Prostate gland (tissue), 2 donors: Measurements from ENCODE around the gene CCDC12. TPM values are rescaled to one million over a fixed set of nuclear protein-coding genes. Genes with fewer than 3 reads are reported as not detected.

ENCODE experiments used
- DNase-seq: peaks from one replicate; pipeline ENCODE4 v3.0.0-alpha.2; 2019; ENCODE audit warnings: low spot score
- H3K27ac ChIP-seq, 2 donors: fragments of 200-600 bp; sonication (generic); 2 replicates each; pipeline ENCODE4 v1.5.1; 2017 to 2019
- H3K27me3 ChIP-seq: fragments of 200-600 bp; sonication (generic); replicated peaks from 2 replicates; pipeline ENCODE4 v1.5.1; 2019; ENCODE audit not compliant: insufficient read depth
- H3K36me3 ChIP-seq, 2 donors: fragments of 200-600 bp; sonication (generic); 1 replicate in 1 of 2; 2 replicates in 1 of 2; pipeline versions ENCODE4 v1.5.1 to v1.8.1; 2017 to 2019
- H3K4me1 ChIP-seq: fragments of 200-600 bp; sonication (generic); replicated peaks from 2 replicates; pipeline ENCODE4 v1.5.1; 2019
- H3K4me3 ChIP-seq, 2 donors: fragments of 200-600 bp; sonication (generic); 2 replicates each; pipeline ENCODE4 v1.5.1; 2017 to 2019
- H3K9me3 ChIP-seq: fragments of 200-600 bp; sonication (generic); 2 replicates; pipeline ENCODE4 v1.5.1; 2017
- POLR2A ChIP-seq: fragments of 450-650 bp; IDR thresholded peaks from one replicate; pipeline ENCODE4 v1.6.1; 2016; ENCODE audit warnings: antibody characterized with exemption, mild to moderate bottlenecking
- POLR2AphosphoS5 ChIP-seq: sonication (generic); formaldehyde crosslinking; IDR thresholded peaks from one replicate; pipeline ENCODE4 v1.6.1; 2017; ENCODE audit warnings: antibody characterized with exemption
- WGBS: methylation state at CpG from one replicate; pipeline ENCODE4 v1.1.5; 2018; 5-methylcytosine and 5-hydroxymethylcytosine counted together
- intact Hi-C: fragments of 100-400 bp; cut with DNase I; formaldehyde crosslinking; loops from one replicate; pipeline ENCODE4 v1.14.2; 2022
- total RNA-seq, 2 donors: library from RNA; depleted of rRNA; stranded (reverse); fragments of >200 nt; gene quantifications; one replicate each; pipeline ENCODE4 v1.1.0, GENCODE V29; 2016
- TF ChIP-seq, protein P1 (sequence below), 4 experiments: fragments of 200-600 bp in 2 of 4; fragments of 450-650 bp in 2 of 4; sonication (generic) in 2 of 4; IDR thresholded peaks; 1 replicate in 3 of 4; 2 replicates in 1 of 4; pipeline ENCODE4 v1.5.1; 2016 to 2019; ENCODE audit warnings: antibody characterized with exemption in 4 of 4, mild to moderate bottlenecking in 2 of 4, moderate library complexity in 2 of 4

CCDC12 gene
- total RNA-seq, 2 donors from 2014 or later, result 34.6 to 78.7 TPM

DNA sequence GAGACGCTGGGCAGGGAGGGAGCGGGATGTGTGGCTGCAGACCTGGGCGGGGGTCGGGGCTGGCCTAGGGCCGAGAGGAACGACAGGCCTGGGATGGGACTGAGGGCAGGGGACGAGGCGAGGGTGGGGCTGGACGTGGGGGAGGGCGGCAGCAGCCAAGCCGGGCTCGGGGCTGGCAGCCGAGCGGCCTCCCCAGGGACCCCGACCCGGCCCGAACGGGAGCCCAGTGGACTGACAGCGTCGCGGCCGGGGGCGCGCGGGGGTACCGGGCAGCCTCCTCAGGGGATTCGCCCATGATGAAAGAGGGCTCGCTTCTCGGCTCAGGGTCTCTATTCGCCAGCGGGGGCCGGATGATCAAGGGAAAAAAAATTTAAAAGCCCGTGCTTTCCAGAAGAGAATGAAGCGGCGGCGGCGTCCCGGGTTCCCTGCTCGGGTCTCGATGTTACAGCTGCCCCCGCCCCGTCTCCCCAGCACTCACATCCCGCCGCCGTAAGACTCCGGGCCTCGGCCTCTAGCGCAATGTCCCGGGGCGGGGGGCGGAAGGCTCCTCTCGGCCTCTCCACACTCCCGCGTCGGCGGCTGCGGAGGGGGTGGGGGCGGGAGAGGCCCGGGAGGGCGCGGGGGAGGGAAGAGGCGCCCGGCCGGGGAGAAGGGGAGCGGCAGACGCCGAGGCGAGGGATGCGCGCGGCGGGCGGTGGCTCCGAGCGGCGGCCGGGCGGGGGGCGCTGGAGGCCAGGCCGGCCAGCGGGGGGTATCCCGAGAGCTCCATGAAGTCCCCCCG is 94.8 kb downstream of the CCDC12 start:
- Histone ChIP-seq H3K9me3 (no peaks in the 10 kb centered on the region), H3K27ac (peak overlapping the region; percentile 54 to 56), H3K27me3 (peaks cover 5% of the 10 kb centered on the region), H3K4me1 (no peaks in the 10 kb centered on the region), H3K36me3 (no peaks in the 10 kb centered on the region), H3K4me3 (peak overlapping the region; percentile 42)
- TF ChIP-seq, protein P1, sequence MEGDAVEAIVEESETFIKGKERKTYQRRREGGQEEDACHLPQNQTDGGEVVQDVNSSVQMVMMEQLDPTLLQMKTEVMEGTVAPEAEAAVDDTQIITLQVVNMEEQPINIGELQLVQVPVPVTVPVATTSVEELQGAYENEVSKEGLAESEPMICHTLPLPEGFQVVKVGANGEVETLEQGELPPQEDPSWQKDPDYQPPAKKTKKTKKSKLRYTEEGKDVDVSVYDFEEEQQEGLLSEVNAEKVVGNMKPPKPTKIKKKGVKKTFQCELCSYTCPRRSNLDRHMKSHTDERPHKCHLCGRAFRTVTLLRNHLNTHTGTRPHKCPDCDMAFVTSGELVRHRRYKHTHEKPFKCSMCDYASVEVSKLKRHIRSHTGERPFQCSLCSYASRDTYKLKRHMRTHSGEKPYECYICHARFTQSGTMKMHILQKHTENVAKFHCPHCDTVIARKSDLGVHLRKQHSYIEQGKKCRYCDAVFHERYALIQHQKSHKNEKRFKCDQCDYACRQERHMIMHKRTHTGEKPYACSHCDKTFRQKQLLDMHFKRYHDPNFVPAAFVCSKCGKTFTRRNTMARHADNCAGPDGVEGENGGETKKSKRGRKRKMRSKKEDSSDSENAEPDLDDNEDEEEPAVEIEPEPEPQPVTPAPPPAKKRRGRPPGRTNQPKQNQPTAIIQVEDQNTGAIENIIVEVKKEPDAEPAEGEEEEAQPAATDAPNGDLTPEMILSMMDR (IDR thresholded peaks at IDR 0.05), result no peak
- TF ChIP-seq POLR2AphosphoS5 (no peak), POLR2A (no peak)
- intact Hi-C loops, result no loop called here
- no peak for DNase-seq
- WGBS, result 2% methylated on average over 67 of the region's 83 CpGs

DNA sequence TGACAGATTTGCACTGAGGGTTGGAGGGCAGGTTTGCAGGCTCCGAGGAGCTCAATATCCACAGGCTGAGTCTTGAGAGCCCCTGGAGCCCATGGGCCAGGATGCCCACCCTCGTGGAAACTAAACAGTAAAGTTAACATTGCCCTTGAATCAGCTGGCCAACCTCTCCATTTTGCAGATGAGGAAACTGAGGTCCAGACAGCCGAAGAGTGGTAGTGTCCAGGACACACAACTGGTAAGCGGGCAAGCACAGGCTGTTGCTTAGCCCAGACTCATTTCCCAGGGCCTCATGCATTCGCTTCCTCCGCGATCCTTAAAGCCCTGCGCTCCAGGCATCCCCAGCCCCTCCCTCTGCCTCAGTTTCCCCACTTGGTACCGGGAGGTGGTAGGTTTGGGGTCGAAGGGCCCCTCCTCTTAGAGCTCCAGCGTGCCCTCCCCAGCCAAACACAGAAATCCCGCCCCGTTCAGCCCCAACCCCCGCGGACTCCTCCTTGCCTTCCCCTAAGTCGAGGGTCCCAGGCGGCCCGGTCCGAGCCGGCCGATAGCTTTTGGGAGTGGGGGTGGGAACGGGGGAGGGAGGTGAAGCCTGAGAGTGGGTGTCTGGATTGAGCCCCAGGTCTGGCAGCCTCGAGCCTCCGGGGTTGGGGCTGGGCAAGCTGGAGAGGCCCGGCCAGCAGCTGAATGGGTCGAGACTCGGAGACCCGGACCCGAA is 95.5 kb downstream of the CCDC12 start:
- H3K4me3 ChIP-seq, result peak overlapping the region in 1 of 2 donors; percentile 42
- WGBS, result 40% methylated on average over 28 of the region's 29 CpGs

DNA sequence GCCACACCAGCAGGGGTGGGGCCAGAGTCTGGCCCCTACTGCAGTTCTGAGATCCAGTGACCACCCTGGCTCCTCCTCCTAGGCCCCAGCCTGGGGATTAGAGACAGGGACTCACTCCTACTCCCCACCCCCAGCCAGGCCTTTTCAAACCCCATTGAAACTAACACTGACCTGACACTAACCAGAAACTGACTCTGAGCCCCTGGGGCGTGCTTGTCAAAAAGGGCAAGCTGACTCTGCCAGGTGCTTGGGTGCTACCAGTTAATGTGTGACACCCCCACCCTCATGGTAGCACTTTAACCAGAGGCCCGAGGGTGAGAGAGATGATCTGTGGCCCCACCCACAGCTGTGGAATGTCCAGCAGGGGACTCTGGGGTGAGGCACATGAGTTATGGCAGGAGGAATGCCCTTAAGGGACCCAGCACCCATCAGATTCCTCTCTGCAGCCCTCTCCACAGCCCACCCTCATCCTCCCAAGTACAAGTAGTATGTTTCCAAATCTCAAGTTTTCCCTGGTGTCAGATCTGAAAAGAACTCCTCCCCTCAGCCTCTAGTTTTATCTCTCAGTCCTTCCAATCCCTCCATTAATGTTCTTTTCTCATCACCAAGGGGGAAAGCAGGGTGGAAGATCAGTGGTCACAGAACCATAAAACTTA is 97.6 kb downstream of the CCDC12 start:
- intact Hi-C loops, result no loop called here
- whole genome bisulfite sequencing, result 69% methylated on average over 2 of the region's 2 CpGs
- no peaks in the 10 kb centered on the region for H3K36me3 ChIP-seq
- H3K4me3 ChIP-seq, result no peak overlapping the region
- no peak for DNase-seq
- no peaks in the 10 kb centered on the region for H3K4me1 ChIP-seq
- H3K9me3 ChIP-seq, result no peaks in the 10 kb centered on the region
- peaks cover 5% of the 10 kb centered on the region for H3K27me3 ChIP-seq
- no peak overlapping the region for H3K27ac ChIP-seq
- TF ChIP-seq POLR2A, result no peak
- no peak for TF ChIP-seq POLR2AphosphoS5
- TF ChIP-seq, protein P1 (IDR thresholded peaks at IDR 0.05), result no peak

More for the DNA sequence above, 95.5 kb downstream of the CCDC12 start:
- H3K27me3 ChIP-seq, result peaks cover 5% of the 10 kb centered on the region
- intact Hi-C loops, result no loop called here
- H3K27ac ChIP-seq, result peak overlapping the region; percentile 54 to 56
- TF ChIP-seq POLR2A (no peak), POLR2AphosphoS5 (no peak)
- TF ChIP-seq, protein P1 (IDR thresholded peaks at IDR 0.05), result no peak
- no peaks in the 10 kb centered on the region for H3K4me1 ChIP-seq
- H3K36me3 ChIP-seq, result no peaks in the 10 kb centered on the region
- no peaks in the 10 kb centered on the region for H3K9me3 ChIP-seq
- DNase-seq, result no peak

DNA sequence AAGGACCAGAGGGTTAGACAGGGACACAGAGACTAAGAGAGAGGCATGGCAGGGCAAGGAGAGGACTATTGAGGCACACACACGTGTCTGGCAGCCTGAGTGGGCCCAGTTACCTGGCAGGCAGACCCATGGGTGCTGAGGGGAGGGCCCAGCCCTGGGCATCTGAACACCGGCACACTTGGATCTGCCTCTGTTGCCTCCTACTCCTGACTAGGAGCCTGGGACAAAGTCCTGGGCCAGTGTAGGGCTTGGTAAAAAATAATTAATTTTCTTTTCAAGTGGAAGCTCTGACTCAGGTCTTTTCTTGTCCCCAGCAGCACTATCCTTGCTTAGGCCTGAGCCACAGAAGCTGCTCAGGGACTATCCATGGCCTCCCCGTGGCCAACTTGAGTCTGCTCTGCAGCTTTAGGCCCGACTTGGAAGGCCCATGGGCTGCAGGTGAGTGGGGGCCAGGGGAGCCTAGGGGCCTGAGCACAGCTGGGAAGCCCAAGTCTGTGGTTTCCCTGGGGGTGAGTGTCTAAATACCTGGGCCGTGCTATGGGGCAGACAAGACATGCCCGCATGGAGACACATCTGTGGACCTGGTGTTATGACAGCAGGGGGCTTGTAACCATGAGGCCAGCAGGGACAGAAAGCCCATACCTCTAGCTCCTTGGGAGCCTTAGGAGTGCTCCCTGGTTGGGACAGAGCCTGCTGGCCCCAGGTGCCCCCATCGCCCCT is 99.0 kb downstream of the CCDC12 start, which contains the start of gene PTH1R:
TSS of gene PTH1R (plus strand) at position 316 of the 720 bp plus-strand sequence. CDS start 5,839 bp downstream, outside the sequence.
- Histone ChIP-seq H3K4me3 (no peak within 1 kb of the TSS), H3K4me1 (no peaks in the 10 kb centered on the region), H3K36me3 (no peaks in the 10 kb centered on the region), H3K27me3 (peaks cover 5% of the 10 kb centered on the region), H3K9me3 (no peaks in the 10 kb centered on the region), H3K27ac (no peak within 1 kb of the TSS)
- WGBS, result 89% methylated on average over 7 of the region's 7 CpGs
- intact Hi-C loops, result no loop called here
- no peak for DNase-seq
- TF ChIP-seq, protein P1 (IDR thresholded peaks at IDR 0.05), result no peak
- TF ChIP-seq POLR2A, result no peak
